Iris pigment epithelial cell (primary cell): Measurements from ENCODE around the gene KCNJ15.

ENCODE experiments used
- DNase-seq: peaks from one replicate; pipeline ENCODE4 v3.0.0-alpha.2; 2011; ENCODE audit warnings: low read depth

Gene KCNJ15

GRCh38 chr21:38326899-38327298 is 70.1 kb downstream of the KCNJ15 start:
- no peak for DNase-seq

GRCh38 chr21:38327984-38328383 is 71.2 kb downstream of the KCNJ15 start:
- peak; percentile 48 for DNase-seq

GRCh38 chr21:38329162-38329561 is 72.4 kb downstream of the KCNJ15 start:
- DNase-seq: no peak

GRCh38 chr21:38330666-38331065 is 73.9 kb downstream of the KCNJ15 start:
- DNase-seq: no peak

- peak; percentile 46 for DNase-seq
These were observed 76.8 kb downstream of the KCNJ15 start for GRCh38 chr21:38333301-38334272.

GRCh38 chr21:38334866-38335265 is 78.1 kb downstream of the KCNJ15 start:
- no peak for DNase-seq

- no peak for DNase-seq
These were observed 81.0 kb downstream of the KCNJ15 start for GRCh38 chr21:38337793-38338192.

- DNase-seq: no peak
These were observed 83.3 kb downstream of the KCNJ15 start for GRCh38 chr21:38340131-38340530.

- no peak for DNase-seq
These were observed 84.8 kb downstream of the KCNJ15 start for GRCh38 chr21:38341546-38342012.

GRCh38 chr21:38342739-38343138 is 85.9 kb downstream of the KCNJ15 start:
- no peak for DNase-seq

GRCh38 chr21:38343691-38344090 is 86.9 kb downstream of the KCNJ15 start:
- DNase-seq: peak; percentile 26

- no peak for DNase-seq
These were observed 89.5 kb downstream of the KCNJ15 start for GRCh38 chr21:38346286-38346685.

- peak; percentile 74 for DNase-seq
These were observed 92.4 kb downstream of the KCNJ15 start for GRCh38 chr21:38349111-38349746.

- DNase-seq: no peak
These were observed 93.2 kb downstream of the KCNJ15 start for GRCh38 chr21:38349977-38350376.

GRCh38 chr21:38350684-38351083 is 93.9 kb downstream of the KCNJ15 start:
- no peak for DNase-seq

- DNase-seq: no peak
These were observed 94.6 kb downstream of the KCNJ15 start for GRCh38 chr21:38351176-38351959.

- peak; percentile 66 for DNase-seq
These were observed 95.2 kb downstream of the KCNJ15 start for GRCh38 chr21:38351961-38352521.

- DNase-seq: peak; percentile 66
These were observed 95.9 kb downstream of the KCNJ15 start for GRCh38 chr21:38352536-38353219.

- no peak for DNase-seq
These were observed 97.4 kb downstream of the KCNJ15 start for GRCh38 chr21:38354231-38354630.

GRCh38 chr21:38354746-38355145 is 98.0 kb downstream of the KCNJ15 start:
- DNase-seq: no peak

GRCh38 chr21:38355353-38355752 is 98.6 kb downstream of the KCNJ15 start:
- DNase-seq: no peak
